Measurements from ENCODE around the gene FIGN. TPM values are rescaled to one million over a fixed set of nuclear protein-coding genes. Genes with fewer than 3 reads are reported as not detected.

FIGN gene
- total and polyA plus RNA-seq, 4 donors, result 1.1 to 7.8 (median 5.1) TPM

GRCh38 chr2:163692611-163693482 is 43.0 kb downstream of the FIGN start:
- no peaks in the 10 kb centered on the region for H3K27me3 ChIP-seq (ENCODE audit: control insufficient read depth in 4 of 4, insufficient read depth in 4 of 4, low read length in 3 of 4)

DNA sequence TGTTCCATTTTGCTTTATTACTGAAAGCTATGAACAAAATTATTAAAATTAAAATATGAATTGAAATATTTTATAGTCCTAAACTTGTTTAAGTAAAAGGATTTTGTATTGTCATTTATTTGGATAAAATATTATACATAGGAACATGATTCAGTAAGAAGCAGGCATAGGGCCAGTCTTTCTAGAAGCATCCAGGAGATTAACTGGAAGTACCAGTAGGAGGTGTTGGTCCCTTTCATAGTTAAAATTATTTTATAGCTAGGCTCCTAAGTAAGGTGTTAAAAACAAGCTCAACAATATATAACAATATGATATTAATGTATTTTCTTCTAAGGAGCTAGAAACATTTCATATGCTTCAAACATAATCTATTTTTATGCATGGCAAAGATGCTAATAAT is 43.7 kb downstream of the FIGN start:
- no peak for DNase-seq (ENCODE audit: low spot score)
- H3K4me3 ChIP-seq (ENCODE audit: low read depth in 1 of 3, low read length in 3 of 3), result no peak overlapping the region
- H3K27ac ChIP-seq (ENCODE audit: low read depth in 1 of 2, low read length in 2 of 2), result no peak overlapping the region
- H3K9me3 ChIP-seq (ENCODE audit: control insufficient read depth in 4 of 4, low read length in 3 of 4), result no peaks in the 10 kb centered on the region
- peaks cover 0 to 5% (median under 1%) of the 10 kb centered on the region in 4 donors for H3K4me1 ChIP-seq (ENCODE audit: control insufficient read depth in 4 of 4, insufficient read depth in 4 of 4, low read length in 3 of 4)
- H3K36me3 ChIP-seq (ENCODE audit: control insufficient read depth in 4 of 4, insufficient read depth in 3 of 4, low read depth in 1 of 4, low read length in 3 of 4), result no peaks in the 10 kb centered on the region
- no peak overlapping the region for H3K9ac ChIP-seq (ENCODE audit: low read depth in 1 of 2, low read length in 2 of 2)
- TF ChIP-seq HNF4A (conservative IDR thresholded peaks at IDR 0.05) (no peak), RAD21 (IDR thresholded peaks at IDR 0.05) (peak in 1 of 2 donors; percentile 17)
- H3K27me3 ChIP-seq (ENCODE audit: control insufficient read depth in 4 of 4, insufficient read depth in 4 of 4, low read length in 3 of 4), result no peaks in the 10 kb centered on the region

More at GRCh38 chr2:163692611-163693482, 43.0 kb downstream of the FIGN start:
- no peaks in the 10 kb centered on the region for H3K9me3 ChIP-seq (ENCODE audit: control insufficient read depth in 4 of 4, low read length in 3 of 4)
- no peak overlapping the region for H3K9ac ChIP-seq (ENCODE audit: low read depth in 1 of 2, low read length in 2 of 2)
- DNase-seq (ENCODE audit: low spot score), result no peak
- H3K27ac ChIP-seq (ENCODE audit: low read depth in 1 of 2, low read length in 2 of 2), result no peak overlapping the region
- TF ChIP-seq FOXA2 (IDR thresholded peaks at IDR 0.05), result no peak
- no peak for TF ChIP-seq TAF1 (conservative IDR thresholded peaks at IDR 0.05)
- TF ChIP-seq YY1 (IDR thresholded peaks at IDR 0.05), result no peak
- TF ChIP-seq SP1 (IDR thresholded peaks at IDR 0.05), result no peak
- no peak for TF ChIP-seq HNF4A (conservative IDR thresholded peaks at IDR 0.05)
- no peak for TF ChIP-seq RXRA (IDR thresholded peaks at IDR 0.05)
- TF ChIP-seq RAD21 (IDR thresholded peaks at IDR 0.05), result no peak
- TF ChIP-seq ZBTB33 (IDR thresholded peaks at IDR 0.05), result no peak
- no peak for TF ChIP-seq JUND (IDR thresholded peaks at IDR 0.05)
- no peak for TF ChIP-seq HNF4G (IDR thresholded peaks at IDR 0.05)
- TF ChIP-seq, protein P1, sequence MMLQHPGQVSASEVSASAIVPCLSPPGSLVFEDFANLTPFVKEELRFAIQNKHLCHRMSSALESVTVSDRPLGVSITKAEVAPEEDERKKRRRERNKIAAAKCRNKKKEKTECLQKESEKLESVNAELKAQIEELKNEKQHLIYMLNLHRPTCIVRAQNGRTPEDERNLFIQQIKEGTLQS (IDR thresholded peaks at IDR 0.05), result no peak
- TF ChIP-seq GABPA (IDR thresholded peaks at IDR 0.05 in 1 of 2, conservative IDR thresholded peaks at IDR 0.05 in 1 of 2), result no peak
- TF ChIP-seq, protein P2, sequence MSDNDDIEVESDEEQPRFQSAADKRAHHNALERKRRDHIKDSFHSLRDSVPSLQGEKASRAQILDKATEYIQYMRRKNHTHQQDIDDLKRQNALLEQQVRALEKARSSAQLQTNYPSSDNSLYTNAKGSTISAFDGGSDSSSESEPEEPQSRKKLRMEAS (IDR thresholded peaks at IDR 0.05), result no peak
- H3K36me3 ChIP-seq (ENCODE audit: control insufficient read depth in 4 of 4, insufficient read depth in 3 of 4, low read depth in 1 of 4, low read length in 3 of 4), result no peaks in the 10 kb centered on the region
- 59% methylated on average over 7 of the region's 7 CpGs for WGBS
- H3K4me1 ChIP-seq (ENCODE audit: control insufficient read depth in 4 of 4, insufficient read depth in 4 of 4, low read length in 3 of 4), result peaks cover 0 to 5% (median 0%) of the 10 kb centered on the region in 4 donors
- no peak overlapping the region for H3K4me3 ChIP-seq (ENCODE audit: low read depth in 1 of 3, low read length in 3 of 3)

- Histone ChIP-seq H3K27me3 (ENCODE audit: control insufficient read depth in 4 of 4, insufficient read depth in 4 of 4, low read length in 3 of 4) (no peaks in the 10 kb centered on the region), H3K9ac (ENCODE audit: low read depth in 1 of 2, low read length in 2 of 2) (no peak overlapping the region), H3K9me3 (ENCODE audit: control insufficient read depth in 4 of 4, low read length in 3 of 4) (no peaks in the 10 kb centered on the region), H3K4me1 (ENCODE audit: control insufficient read depth in 4 of 4, insufficient read depth in 4 of 4, low read length in 3 of 4) (peaks cover 0 to 5% (median under 1%) of the 10 kb centered on the region in 4 donors), H3K27ac (ENCODE audit: low read depth in 1 of 2, low read length in 2 of 2) (no peak overlapping the region), H3K4me3 (ENCODE audit: low read depth in 1 of 3, low read length in 3 of 3) (no peak overlapping the region), H3K36me3 (ENCODE audit: control insufficient read depth in 4 of 4, insufficient read depth in 3 of 4, low read depth in 1 of 4, low read length in 3 of 4) (no peaks in the 10 kb centered on the region)
- DNase-seq (ENCODE audit: low spot score), result no peak
- 34% methylated on average over 2 of the region's 2 CpGs for WGBS
- TF ChIP-seq RXRA (IDR thresholded peaks at IDR 0.05), result peak; percentile 23 to 35
- TF ChIP-seq NR2F2 (IDR thresholded peaks at IDR 0.05), result no peak
- peak in 1 of 2 donors; percentile 34 for TF ChIP-seq RAD21 (IDR thresholded peaks at IDR 0.05)
- TF ChIP-seq, protein P2 (IDR thresholded peaks at IDR 0.05), result no peak
- no peak for TF ChIP-seq CTCF (IDR thresholded peaks at IDR 0.05; ENCODE audit: low read depth, low read length, missing input control)
Observed at GRCh38 chr2:163690896-163691295, 44.9 kb downstream of the FIGN start.

All from liver (tissue), 9 donors.